Activated CD8-positive, alpha-beta memory T cell treated with anti-CD3 and anti-CD28 coated beads, Interleukin-2, amount 50 U/mL, for 48 hours (primary cell): ENCODE data around the gene MSH2.
A peak's percentile ranks its signal among the peaks of the same experiment; 100 is the strongest.

Experiments used
- DNase-seq: peaks from one replicate; pipeline ENCODE4 v3.0.0-alpha.2; 2020

MSH2 gene

GRCh38 chr2:47510745-47511144, 107.8 kb downstream of the MSH2 start:
- no peak for DNase-seq

GRCh38 chr2:47512581-47513083, 109.7 kb downstream of the MSH2 start:
- DNase-seq = no peak

- DNase-seq = no peak
Measured at GRCh38 chr2:47513981-47514520, 111.1 kb downstream of the MSH2 start.

- no peak for DNase-seq
Measured at GRCh38 chr2:47516360-47517104, 113.6 kb downstream of the MSH2 start.

- no peak for DNase-seq
Measured at GRCh38 chr2:47518497-47519146, 115.7 kb downstream of the MSH2 start.

- no peak for DNase-seq
Measured at GRCh38 chr2:47519147-47519537, 116.2 kb downstream of the MSH2 start.

- no peak for DNase-seq
Measured at GRCh38 chr2:47519604-47520301, 116.8 kb downstream of the MSH2 start.

- no peak for DNase-seq
Measured at GRCh38 chr2:47520302-47520630, 117.3 kb downstream of the MSH2 start.

- peak; percentile 83 for DNase-seq
Measured at GRCh38 chr2:47520825-47521665, 118.1 kb downstream of the MSH2 start.

- no peak for DNase-seq
Measured at GRCh38 chr2:47521666-47522285, 118.8 kb downstream of the MSH2 start.

GRCh38 chr2:47525167-47525566, 122.2 kb downstream of the MSH2 start:
- DNase-seq = no peak

- no peak for DNase-seq
Measured at GRCh38 chr2:47528455-47528854, 125.5 kb downstream of the MSH2 start.

GRCh38 chr2:47528874-47529273, 125.9 kb downstream of the MSH2 start:
- DNase-seq = no peak

- no peak for DNase-seq
Measured at GRCh38 chr2:47530105-47530760, 127.3 kb downstream of the MSH2 start.

- no peak for DNase-seq
Measured at GRCh38 chr2:47531378-47532042, 128.6 kb downstream of the MSH2 start.
